Calu3 (cell line): ENCODE results near the gene HAUS1. TPM values are rescaled to one million over a fixed set of nuclear protein-coding genes. Genes with fewer than 3 reads are reported as not detected.

Source experiments
- BruUV-seq: library from RNA; stranded (reverse); fragments of 400-500 nt; replicated peaks from 2 replicates; lab custom pipeline; 2021; lab: Mats Ljungman, UMichigan
- CTCF ChIA-PET: fragments of 300-600 bp; sonication (Branson Sonifier 250); formaldehyde crosslinking; loops from one replicate; lab custom pipeline; 2022; ENCODE audit warnings: antibody characterized with exemption; lab: Charles Lee
- DNase-seq: peaks from one replicate; pipeline ENCODE4 v3.0.0; 2022
- H3K27ac Mint-ChIP-seq: one replicate; pipeline ENCODE4 v1.8.0; 2022; ENCODE audit warnings: mixed read lengths; ENCODE audit not compliant: unreplicated experiment
- H3K27me3 Mint-ChIP-seq: one replicate; pipeline ENCODE4 v1.8.0; 2022; ENCODE audit warnings: mixed read lengths; ENCODE audit not compliant: unreplicated experiment
- H3K36me3 Mint-ChIP-seq: one replicate; pipeline ENCODE4 v1.8.0; 2022; ENCODE audit warnings: mild to moderate bottlenecking, moderate library complexity, mixed read lengths; ENCODE audit not compliant: insufficient read depth, unreplicated experiment
- H3K4me1 Mint-ChIP-seq: one replicate; pipeline ENCODE4 v1.8.0; 2022; ENCODE audit warnings: mild to moderate bottlenecking, low read depth, mixed read lengths; ENCODE audit not compliant: unreplicated experiment
- H3K4me3 Mint-ChIP-seq: one replicate; pipeline ENCODE4 v1.8.0; 2022; ENCODE audit warnings: mild to moderate bottlenecking, low read depth, moderate library complexity, mixed read lengths; ENCODE audit not compliant: unreplicated experiment
- H3K9me3 Mint-ChIP-seq: one replicate; pipeline ENCODE4 v1.8.0; 2022; ENCODE audit warnings: low read depth, mixed read lengths; ENCODE audit not compliant: unreplicated experiment
- intact Hi-C: fragments of 100-400 bp; cut with micrococcal nuclease; formaldehyde crosslinking; loops from one replicate; pipeline ENCODE4 v1.10.0; 2022; ENCODE audit not compliant: unreplicated experiment
- total RNA-seq: library from RNA; stranded (reverse); gene quantifications from 2 replicates; pipeline ENCODE4 v1.2.3, GENCODE V29; 2022
- TF ChIP-seq, protein P1 (sequence below): fragments of 200-600 bp; IDR thresholded peaks from one replicate; pipeline ENCODE4 v1.8.0; 2022; ENCODE audit warnings: antibody characterized with exemption; ENCODE audit not compliant: unreplicated experiment

HAUS1 gene
- total RNA-seq, 1 experiment from 2014 or later = 35.7 TPM

DNA sequence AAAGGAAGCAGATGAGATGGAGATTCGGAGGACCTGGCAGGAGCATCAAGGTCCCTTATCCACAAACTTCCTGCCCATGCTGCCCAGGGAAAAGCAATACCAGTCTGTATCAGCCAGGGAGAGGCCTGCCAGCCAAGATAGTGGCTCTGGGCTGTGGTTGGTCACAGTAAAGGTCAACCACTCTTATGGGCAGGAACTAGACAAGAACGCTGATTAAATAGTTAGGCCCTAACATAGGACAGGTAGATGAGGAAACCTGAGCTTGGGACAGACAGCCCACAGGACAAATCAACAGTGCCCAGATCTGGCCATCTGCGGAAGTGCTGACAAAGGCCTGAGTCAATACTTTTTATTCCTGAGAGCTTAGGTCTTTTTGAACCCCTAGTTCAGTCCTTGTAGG, 42.8 kb upstream of the HAUS1 start:
- H3K36me3 Mint-ChIP-seq = no peaks in the 10 kb centered on the region
- CTCF ChIA-PET = interaction anchor here (0.6 kb wide), 1 partner anchor 93 kb away, joined by 4 read pairs; no protein-coding TSS in a partner anchor
- DNase-seq = no peak
- no peaks in the 10 kb centered on the region for H3K4me1 Mint-ChIP-seq
- H3K27ac Mint-ChIP-seq = no peak overlapping the region
- H3K4me3 Mint-ChIP-seq = no peak overlapping the region
- TF ChIP-seq, protein P1, sequence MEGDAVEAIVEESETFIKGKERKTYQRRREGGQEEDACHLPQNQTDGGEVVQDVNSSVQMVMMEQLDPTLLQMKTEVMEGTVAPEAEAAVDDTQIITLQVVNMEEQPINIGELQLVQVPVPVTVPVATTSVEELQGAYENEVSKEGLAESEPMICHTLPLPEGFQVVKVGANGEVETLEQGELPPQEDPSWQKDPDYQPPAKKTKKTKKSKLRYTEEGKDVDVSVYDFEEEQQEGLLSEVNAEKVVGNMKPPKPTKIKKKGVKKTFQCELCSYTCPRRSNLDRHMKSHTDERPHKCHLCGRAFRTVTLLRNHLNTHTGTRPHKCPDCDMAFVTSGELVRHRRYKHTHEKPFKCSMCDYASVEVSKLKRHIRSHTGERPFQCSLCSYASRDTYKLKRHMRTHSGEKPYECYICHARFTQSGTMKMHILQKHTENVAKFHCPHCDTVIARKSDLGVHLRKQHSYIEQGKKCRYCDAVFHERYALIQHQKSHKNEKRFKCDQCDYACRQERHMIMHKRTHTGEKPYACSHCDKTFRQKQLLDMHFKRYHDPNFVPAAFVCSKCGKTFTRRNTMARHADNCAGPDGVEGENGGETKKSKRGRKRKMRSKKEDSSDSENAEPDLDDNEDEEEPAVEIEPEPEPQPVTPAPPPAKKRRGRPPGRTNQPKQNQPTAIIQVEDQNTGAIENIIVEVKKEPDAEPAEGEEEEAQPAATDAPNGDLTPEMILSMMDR = no peak
- no peaks in the 10 kb centered on the region for H3K27me3 Mint-ChIP-seq
- intact Hi-C loops = no loop called here
- no peaks in the 10 kb centered on the region for H3K9me3 Mint-ChIP-seq
- no TSS peak for BruUV-seq

DNA sequence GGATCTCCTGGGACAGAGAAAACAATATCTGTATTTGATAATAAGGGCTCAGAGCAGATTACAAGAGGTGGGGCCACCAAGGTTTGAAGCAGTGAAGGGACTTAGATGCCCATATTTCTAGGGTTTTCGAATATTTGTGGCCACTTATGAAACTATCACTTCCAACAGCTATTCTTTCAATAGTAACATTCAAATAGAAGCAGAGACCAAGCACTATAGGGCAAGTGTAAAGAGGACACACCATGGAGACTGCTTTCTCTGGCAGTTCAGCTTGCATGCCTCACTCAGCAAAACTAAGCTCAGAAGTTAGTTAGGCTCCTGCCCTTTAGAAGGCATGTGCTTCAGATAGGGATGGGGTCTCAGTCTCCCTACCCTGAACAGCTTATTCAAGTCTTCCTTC, 42.4 kb upstream of the HAUS1 start:
- Mint-ChIP-seq H3K27ac (no peak overlapping the region), H3K36me3 (no peaks in the 10 kb centered on the region), H3K27me3 (no peaks in the 10 kb centered on the region), H3K4me1 (no peaks in the 10 kb centered on the region), H3K9me3 (no peaks in the 10 kb centered on the region), H3K4me3 (no peak overlapping the region)
- TF ChIP-seq, protein P1 = no peak
- intact Hi-C loops = no loop called here
- BruUV-seq = no TSS peak
- CTCF ChIA-PET = no interaction called here
- DNase-seq = no peak

DNA sequence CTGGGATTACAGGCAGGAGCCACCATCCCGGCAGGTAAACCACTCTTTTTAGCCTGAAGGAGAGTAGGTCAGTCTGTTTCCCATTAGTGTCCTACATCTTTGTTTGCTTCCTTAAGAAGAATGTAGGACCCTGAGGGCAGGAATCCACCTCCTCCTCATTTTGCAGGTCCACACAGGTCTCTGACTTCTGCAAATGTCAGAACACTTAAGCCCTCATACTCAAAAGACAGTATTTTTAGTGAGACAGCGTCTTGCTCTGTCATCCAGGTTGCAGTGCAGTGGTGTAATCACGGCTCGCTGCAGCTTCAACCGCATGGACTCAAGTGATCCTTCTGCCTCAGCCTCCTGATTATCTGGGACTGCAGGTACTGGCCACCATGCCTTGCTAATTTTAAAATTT, 41.4 kb upstream of the HAUS1 start:
- CTCF ChIA-PET = interaction anchor here (0.5 kb wide), 1 partner anchor 291 kb away, joined by 3 read pairs; no protein-coding TSS in a partner anchor
- Mint-ChIP-seq H3K27ac (no peak overlapping the region), H3K4me1 (no peaks in the 10 kb centered on the region), H3K27me3 (no peaks in the 10 kb centered on the region), H3K36me3 (no peaks in the 10 kb centered on the region), H3K9me3 (no peaks in the 10 kb centered on the region), H3K4me3 (no peak overlapping the region)
- TF ChIP-seq, protein P1 = no peak
- no peak for DNase-seq
- intact Hi-C loops = no loop called here
- no TSS peak for BruUV-seq

DNA sequence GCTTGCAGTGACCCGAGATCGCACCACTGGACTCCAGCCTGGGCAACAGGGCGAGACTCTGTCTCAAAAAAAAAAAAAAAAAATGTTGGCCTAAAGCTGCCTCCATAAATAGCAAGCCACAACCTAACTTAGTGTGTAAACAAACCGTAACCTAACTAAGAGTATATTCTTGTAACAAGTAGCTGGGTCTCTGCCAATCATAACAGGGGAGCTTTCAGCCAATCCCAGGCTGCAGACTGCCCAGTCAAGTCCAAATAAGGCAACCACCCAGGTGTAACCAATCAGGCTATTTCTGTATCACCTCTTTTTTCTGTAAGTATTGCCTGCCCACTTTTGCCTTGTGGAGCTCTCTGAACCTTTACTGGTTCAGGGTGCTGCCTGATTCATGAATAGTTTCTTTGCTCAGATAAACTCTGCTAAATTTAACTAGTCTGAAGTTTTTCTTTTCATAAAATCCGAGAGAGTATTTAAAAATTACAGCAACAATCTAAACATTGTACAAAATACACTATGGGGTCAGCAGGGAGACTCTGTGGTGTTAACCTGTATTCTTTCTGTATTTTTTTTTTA, 36.7 kb upstream of the HAUS1 start:
- no peaks in the 10 kb centered on the region for H3K27me3 Mint-ChIP-seq
- H3K27ac Mint-ChIP-seq = no peak overlapping the region
- intact Hi-C loops = no loop called here
- no peaks in the 10 kb centered on the region for H3K9me3 Mint-ChIP-seq
- peaks cover 12% of the 10 kb centered on the region for H3K36me3 Mint-ChIP-seq
- H3K4me1 Mint-ChIP-seq = peaks cover 14% of the 10 kb centered on the region
- CTCF ChIA-PET = interaction anchor here (0.7 kb wide), 1 partner anchor 125 kb away, joined by 4 read pairs; no protein-coding TSS in a partner anchor
- no peak overlapping the region for H3K4me3 Mint-ChIP-seq
- BruUV-seq = no TSS peak
- TF ChIP-seq, protein P1 = no peak
- DNase-seq = no peak
